Fibroblast of lung (primary cell): ENCODE results near the gene FNDC11. TPM values are rescaled to one million over a fixed set of nuclear protein-coding genes. Genes with fewer than 3 reads are reported as not detected.

ENCODE experiments used
- DNase-seq, 2 donors: peaks; one replicate each; pipeline versions ENCODE4 v3.0.0 to v3.0.0-alpha.2; 2010; ENCODE audit warnings: low read depth in 2 of 2
- H2AFZ ChIP-seq: 2 replicates; pipeline ENCODE4 v1.5.1; 2012; ENCODE audit warnings: low read length, control low read depth, inconsistent platforms
- H3K27ac ChIP-seq: 2 replicates; pipeline ENCODE4 v1.5.1; 2011; ENCODE audit warnings: low read length, control low read depth; ENCODE audit not compliant: insufficient read depth
- H3K27me3 ChIP-seq: 2 replicates; pipeline ENCODE4 v1.5.1; 2011; ENCODE audit warnings: mild to moderate bottlenecking, low read length; ENCODE audit not compliant: control insufficient read depth, insufficient read depth
- H3K36me3 ChIP-seq: 2 replicates; pipeline ENCODE4 v1.5.1; 2011; ENCODE audit warnings: low read length; ENCODE audit not compliant: control insufficient read depth, insufficient read depth
- H3K4me1 ChIP-seq: 2 replicates; pipeline ENCODE4 v1.5.1; 2011; ENCODE audit warnings: low read length; ENCODE audit not compliant: control insufficient read depth, insufficient read depth; ENCODE audit errors: extremely low read depth
- H3K4me2 ChIP-seq: 2 replicates; pipeline ENCODE4 v1.5.1; 2011; ENCODE audit warnings: low read length, control low read depth; ENCODE audit not compliant: insufficient read depth; ENCODE audit errors: extremely low read depth
- H3K4me3 ChIP-seq, 4 experiments: fragments of 200-600 bp in 1 of 4; sonication (generic) in 1 of 4; replicated peaks in 1 of 4; 2 replicates each; pipeline ENCODE4 v1.5.1; 2011 to 2016; ENCODE audit warnings: low read length in 4 of 4, low read depth in 3 of 4, mild to moderate bottlenecking in 3 of 4, control low read depth in 2 of 4, inconsistent platforms in 1 of 4, mixed read lengths in 1 of 4; ENCODE audit not compliant: insufficient read depth in 1 of 4; ENCODE audit errors: control extremely low read depth in 1 of 4
- H3K79me2 ChIP-seq: 2 replicates; pipeline ENCODE4 v1.5.1; 2012; ENCODE audit warnings: mild to moderate bottlenecking, low read length, inconsistent platforms; ENCODE audit not compliant: control insufficient read depth, insufficient read depth
- H3K9ac ChIP-seq: 2 replicates; pipeline ENCODE4 v1.5.1; 2011; ENCODE audit warnings: mild to moderate bottlenecking, low read length, control low read depth; ENCODE audit not compliant: insufficient read depth
- H3K9me3 ChIP-seq: 2 replicates; pipeline ENCODE4 v1.5.1; 2012; ENCODE audit warnings: low read depth, low read length; ENCODE audit not compliant: control insufficient read depth, insufficient read depth
- H4K20me1 ChIP-seq: 2 replicates; pipeline ENCODE4 v1.5.1; 2011; ENCODE audit warnings: low read length; ENCODE audit not compliant: control insufficient read depth, insufficient read depth; ENCODE audit errors: extremely low read depth
- CTCF ChIP-seq, 2 donors: IDR thresholded peaks in 1 of 2; conservative IDR thresholded peaks in 1 of 2; 1 replicate in 1 of 2; 2 replicates in 1 of 2; pipeline ENCODE4 v1.5.1; 2011 to 2012; ENCODE audit warnings: low read length in 2 of 2, control low read depth in 1 of 2, inconsistent platforms in 1 of 2, low read depth in 1 of 2, mild to moderate bottlenecking in 1 of 2
- EZH2 ChIP-seq: IDR thresholded peaks from 2 replicates; pipeline ENCODE4 v1.5.1; 2012; ENCODE audit warnings: low read length, control low read depth, mild to moderate bottlenecking; ENCODE audit errors: missing control alignments
- polyA plus RNA-seq, 2 donors: library from polyadenylated mRNA; depleted of rRNA in 1 of 2; stranded (reverse) in 1 of 2; unstranded in 1 of 2; fragments of >200 nt; gene quantifications; 2 replicates each; pipeline ENCODE4 v1.2.1, GENCODE V29; 2011 to 2012; ENCODE audit warnings: missing spikeins in 1 of 2
- total RNA-seq: library from RNA; depleted of rRNA; stranded (reverse); fragments of >200 nt; gene quantifications from 2 replicates; pipeline ENCODE4 v1.2.1, GENCODE V29; 2014

The FNDC11 gene
- total and polyA plus RNA-seq, 2 donors (not counting 1 experiment from before 2014, with no cell fraction given), result 0.22 to 1.7 TPM

GRCh38 chr20:63536241-63536977 is 17.6 kb upstream of the FNDC11 start:
- no peak for TF ChIP-seq CTCF (conservative IDR thresholded peaks at IDR 0.05 in 1 of 2, IDR thresholded peaks at IDR 0.05 in 1 of 2; ENCODE audit: low read depth in 1 of 2, low read length in 2 of 2)
- TF ChIP-seq EZH2, result no peak
- H3K4me2 ChIP-seq, result no peak overlapping the region
- peak in 1 of 2 donors; percentile 28 for DNase-seq

GRCh38 chr20:63536997-63537524 is 16.9 kb upstream of the FNDC11 start, which contains the start of gene PTK6:
Gene PTK6 (minus strand): TSS chr20:63537376. CDS start chr20:63537314, 62 bp downstream.
- Histone ChIP-seq H3K27ac (no peak within 1 kb of the TSS), H3K79me2 (no peaks in the 10 kb centered on the region), H2AFZ (peak within 1 kb of the TSS; percentile 61), H3K9me3 (no peaks in the 10 kb centered on the region), H3K27me3 (peaks cover 2% of the 10 kb centered on the region), H3K36me3 (no peaks in the 10 kb centered on the region), H4K20me1 (no peaks in the 10 kb centered on the region), H3K4me2 (peak within 1 kb of the TSS; percentile 8), H3K4me1 (peaks cover 5% of the 10 kb centered on the region), H3K9ac (peak within 1 kb of the TSS; percentile 30), H3K4me3 (peak within 1 kb of the TSS in 1 of 4 experiments; percentile 28)
- TF ChIP-seq EZH2 (no peak), CTCF (conservative IDR thresholded peaks at IDR 0.05 in 1 of 2, IDR thresholded peaks at IDR 0.05 in 1 of 2; ENCODE audit: low read depth in 1 of 2, low read length in 2 of 2) (no peak)
- DNase-seq, result no peak

More at GRCh38 chr20:63536241-63536977, 17.6 kb upstream of the FNDC11 start:
- Histone ChIP-seq H3K9me3 (no peaks in the 10 kb centered on the region), H3K27ac (no peak overlapping the region), H3K9ac (no peak overlapping the region), H4K20me1 (no peaks in the 10 kb centered on the region), H3K27me3 (peaks cover 7% of the 10 kb centered on the region), H3K79me2 (no peaks in the 10 kb centered on the region), H3K4me3 (no peak overlapping the region), H2AFZ (no peak overlapping the region), H3K4me1 (peaks cover 5% of the 10 kb centered on the region), H3K36me3 (no peaks in the 10 kb centered on the region)

DNA sequence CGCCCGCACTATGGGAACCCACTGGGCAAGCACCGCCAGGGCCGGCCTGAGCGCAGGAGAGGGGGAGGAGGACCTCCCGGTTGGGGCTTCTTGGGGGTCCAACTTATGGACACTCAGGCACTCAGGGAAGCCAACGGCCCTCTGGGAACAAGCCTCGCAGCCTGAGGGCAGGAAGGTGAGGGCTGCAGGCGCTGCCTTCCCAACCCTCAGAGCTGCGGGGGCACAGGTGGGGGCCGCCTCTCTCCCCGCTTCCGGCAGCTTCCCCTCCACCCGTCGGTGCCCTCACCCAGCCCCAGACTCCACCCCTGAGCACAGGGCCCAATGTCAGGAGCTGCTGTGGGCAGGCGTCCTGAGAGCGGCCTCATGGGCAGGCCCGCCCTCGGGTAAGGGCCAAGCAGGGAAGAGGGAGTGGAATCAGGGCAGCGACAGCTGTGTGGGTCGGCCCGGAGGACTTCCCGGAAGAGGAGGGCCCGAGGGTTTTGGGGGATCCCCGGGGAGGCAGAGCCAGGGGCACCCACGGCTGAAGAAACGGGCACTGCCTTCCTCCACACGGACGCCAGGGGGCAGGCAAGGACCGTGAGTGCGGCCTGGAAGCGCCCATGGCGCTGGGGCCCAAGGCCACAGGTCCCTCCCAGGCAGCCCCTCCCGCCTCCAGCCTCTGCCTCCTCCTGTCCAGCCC is 16.3 kb upstream of the FNDC11 start:
- Histone ChIP-seq H3K4me3 (peak overlapping the region in 1 of 4 experiments; percentile 28), H3K27me3 (no peaks in the 10 kb centered on the region), H3K4me2 (peak overlapping the region; percentile 8), H3K9me3 (no peaks in the 10 kb centered on the region), H3K27ac (no peak overlapping the region), H3K4me1 (peaks cover 5% of the 10 kb centered on the region), H3K36me3 (no peaks in the 10 kb centered on the region), H2AFZ (peak overlapping the region; percentile 61), H3K9ac (peak overlapping the region; percentile 30), H4K20me1 (no peaks in the 10 kb centered on the region), H3K79me2 (no peaks in the 10 kb centered on the region)
- DNase-seq, result peak; percentile 79 to 91
- TF ChIP-seq CTCF (conservative IDR thresholded peaks at IDR 0.05 in 1 of 2, IDR thresholded peaks at IDR 0.05 in 1 of 2; ENCODE audit: low read depth in 1 of 2, low read length in 2 of 2) (peak; percentile 73 to 91), EZH2 (no peak)
